Astrocyte of the spinal cord (primary cell): ENCODE measurements around the gene SASH1.

Experiments
- DNase-seq: peaks from one replicate; pipeline ENCODE4 v3.0.0; 2011; ENCODE audit warnings: low read depth, low spot score
- H3K4me3 ChIP-seq: 2 replicates; pipeline ENCODE4 v1.5.1; 2011; ENCODE audit warnings: low read depth, mild to moderate bottlenecking, low read length, moderate library complexity
- CTCF ChIP-seq: IDR thresholded peaks from 2 replicates; pipeline ENCODE4 v1.5.1; 2012; ENCODE audit warnings: low read depth, mild to moderate bottlenecking, low read length, inconsistent platforms
- in situ Hi-C: cut with HindIII; loops from 2 replicates; pipeline ENCODE4 v1.10.0; 2017; ENCODE audit warnings: low sequenced_read_pairs

Gene SASH1

GRCh38 chr6:148406579-148407371 lies 64.1 kb downstream of the SASH1 start:
- in situ Hi-C loops = no loop called here
- no peak for TF ChIP-seq CTCF
- DNase-seq = no peak
- no peak overlapping the region for H3K4me3 ChIP-seq

- peak; percentile 94 for DNase-seq
- no peak overlapping the region for H3K4me3 ChIP-seq
- no peak for TF ChIP-seq CTCF
- in situ Hi-C loops = no loop called here
These were observed 64.7 kb downstream of the SASH1 start for GRCh38 chr6:148407372-148407771.

GRCh38 chr6:148413321-148414091 lies 70.9 kb downstream of the SASH1 start:
- H3K4me3 ChIP-seq = no peak overlapping the region
- DNase-seq = no peak
- TF ChIP-seq CTCF = no peak
- in situ Hi-C loops = no loop called here

- DNase-seq = no peak
- in situ Hi-C loops = no loop called here
- no peak overlapping the region for H3K4me3 ChIP-seq
- TF ChIP-seq CTCF = no peak
These were observed 71.5 kb downstream of the SASH1 start for GRCh38 chr6:148414092-148414489.

GRCh38 chr6:148414836-148415235 lies 72.2 kb downstream of the SASH1 start:
- H3K4me3 ChIP-seq = no peak overlapping the region
- DNase-seq = peak; percentile 74
- in situ Hi-C loops = no loop called here
- no peak for TF ChIP-seq CTCF

GRCh38 chr6:148415511-148416260 lies 73.0 kb downstream of the SASH1 start:
- no peak for DNase-seq
- in situ Hi-C loops = no loop called here
- no peak for TF ChIP-seq CTCF
- no peak overlapping the region for H3K4me3 ChIP-seq
